Activated T-cell treated with anti-CD3 and anti-CD28 coated beads for 48 hours (primary cell): ENCODE data around the gene UNC5B.

Experiments used
- DNase-seq: peaks from one replicate; pipeline ENCODE4 v3.0.0-alpha.2; 2020; ENCODE audit warnings: low read depth

Gene UNC5B

GRCh38 chr10:71321386-71321785, 109.0 kb downstream of the UNC5B start:
- no peak for DNase-seq

GRCh38 chr10:71323407-71323806, 111.0 kb downstream of the UNC5B start:
- no peak for DNase-seq

GRCh38 chr10:71324743-71325142, 112.4 kb downstream of the UNC5B start:
- no peak for DNase-seq

- no peak for DNase-seq
Measured at GRCh38 chr10:71325267-71325666, 112.9 kb downstream of the UNC5B start.

- no peak for DNase-seq
Measured at GRCh38 chr10:71326464-71326881, 114.1 kb downstream of the UNC5B start.

GRCh38 chr10:71330789-71331404, 118.5 kb downstream of the UNC5B start:
- DNase-seq: no peak

GRCh38 chr10:71331736-71332135, 119.4 kb downstream of the UNC5B start:
- DNase-seq: no peak

GRCh38 chr10:71332466-71332865, 120.1 kb downstream of the UNC5B start:
- no peak for DNase-seq

GRCh38 chr10:71333129-71333887, 120.9 kb downstream of the UNC5B start:
- DNase-seq: no peak

- DNase-seq: no peak
Measured at GRCh38 chr10:71334221-71334791, 121.9 kb downstream of the UNC5B start.

GRCh38 chr10:71335173-71335708, 122.9 kb downstream of the UNC5B start:
- DNase-seq: no peak

- no peak for DNase-seq
Measured at GRCh38 chr10:71336632-71337031, 124.3 kb downstream of the UNC5B start.

GRCh38 chr10:71337219-71337701, 124.9 kb downstream of the UNC5B start:
- no peak for DNase-seq

GRCh38 chr10:71338728-71339495, 126.5 kb downstream of the UNC5B start:
- no peak for DNase-seq

GRCh38 chr10:71339796-71340589, 127.6 kb downstream of the UNC5B start:
- no peak for DNase-seq

- DNase-seq: no peak
Measured at GRCh38 chr10:71342573-71343391, 130.4 kb downstream of the UNC5B start.

- DNase-seq: no peak
Measured at GRCh38 chr10:71343392-71343773, 131.0 kb downstream of the UNC5B start.

- DNase-seq: no peak
Measured at GRCh38 chr10:71344154-71344925, 132.0 kb downstream of the UNC5B start.

GRCh38 chr10:71344993-71345480, 132.7 kb downstream of the UNC5B start:
- no peak for DNase-seq

- DNase-seq: no peak
Measured at GRCh38 chr10:71345694-71346093, 133.3 kb downstream of the UNC5B start.
